GM18507 (cell line): ENCODE results near the gene MACROH2A1.
A peak's percentile ranks its signal among the peaks of the same experiment; 100 is the strongest.

Source experiments
- DNase-seq: peaks from one replicate; pipeline ENCODE4 v3.0.0; 2011; ENCODE audit warnings: low read depth; ENCODE audit not compliant: insufficient read length; ENCODE audit errors: extremely low spot score
- FAIRE-seq: peaks from 2 replicates; lab custom pipeline; 2011; peaks lifted over from hg19 to GRCh38; lab: Jason Lieb, UNC

The MACROH2A1 gene

GRCh38 chr5:135399794-135400542 is 937 bp upstream of the MACROH2A1 start:
- FAIRE-seq (no peak), DNase-seq (no peak)

- FAIRE-seq, result peak; percentile 67
Observed at GRCh38 chr5:135398160-135398854, 724 bp downstream of the MACROH2A1 start.

DNA sequence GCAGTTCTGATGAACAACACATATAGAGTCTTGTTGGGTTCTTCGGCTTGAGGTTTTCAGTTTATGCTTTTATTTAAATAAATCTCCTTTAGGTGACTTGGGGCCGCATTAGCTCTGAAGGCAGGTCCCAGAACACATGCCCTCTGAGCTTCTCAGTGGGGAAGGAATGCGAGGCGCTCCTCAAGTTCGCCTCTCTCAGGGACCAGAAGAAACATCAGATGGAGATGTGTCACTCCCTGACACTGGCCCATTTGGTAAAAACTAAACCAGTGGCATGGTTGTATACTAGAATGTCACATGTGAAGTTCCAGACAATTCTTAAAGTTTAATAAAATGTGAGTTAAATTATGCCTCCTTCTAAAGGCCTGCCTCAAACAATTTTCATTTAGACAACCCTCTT is 1.9 kb downstream of the MACROH2A1 start:
- DNase-seq (no peak), FAIRE-seq (no peak)

More at GRCh38 chr5:135398160-135398854, 724 bp downstream of the MACROH2A1 start:
- peak; percentile 30 for DNase-seq

DNA sequence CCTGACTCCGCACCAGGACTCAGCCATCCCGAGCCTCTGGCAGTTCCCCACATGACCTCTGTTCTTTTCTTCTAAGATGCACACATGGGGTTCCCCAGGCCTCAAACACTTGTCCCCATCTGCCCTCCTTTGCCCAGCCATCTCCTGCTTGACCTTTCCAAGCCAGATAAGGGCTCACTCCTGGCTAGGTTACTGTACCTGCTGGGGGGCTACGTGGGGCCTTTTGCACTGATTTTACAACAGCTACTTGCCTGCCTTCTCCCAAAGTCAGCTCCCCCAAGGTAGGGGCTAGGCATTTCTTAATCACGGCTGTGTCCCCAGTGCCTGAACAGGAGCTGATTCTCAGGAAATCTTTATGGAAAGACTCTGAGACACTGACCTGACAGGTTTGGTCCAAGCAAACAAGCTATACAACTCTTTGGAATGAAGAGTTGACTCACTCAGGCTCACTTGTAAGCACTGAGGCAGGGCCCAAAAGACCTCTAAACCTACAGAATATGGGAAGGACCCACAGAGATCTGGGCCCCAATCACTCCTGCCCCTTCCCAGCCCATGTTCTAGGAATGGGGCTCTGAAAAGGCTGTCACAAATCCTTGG is 2.5 kb downstream of the MACROH2A1 start:
- DNase-seq (no peak), FAIRE-seq (no peak)

GRCh38 chr5:135395866-135396265 is 3.2 kb downstream of the MACROH2A1 start:
- no peak for FAIRE-seq
- no peak for DNase-seq

DNA sequence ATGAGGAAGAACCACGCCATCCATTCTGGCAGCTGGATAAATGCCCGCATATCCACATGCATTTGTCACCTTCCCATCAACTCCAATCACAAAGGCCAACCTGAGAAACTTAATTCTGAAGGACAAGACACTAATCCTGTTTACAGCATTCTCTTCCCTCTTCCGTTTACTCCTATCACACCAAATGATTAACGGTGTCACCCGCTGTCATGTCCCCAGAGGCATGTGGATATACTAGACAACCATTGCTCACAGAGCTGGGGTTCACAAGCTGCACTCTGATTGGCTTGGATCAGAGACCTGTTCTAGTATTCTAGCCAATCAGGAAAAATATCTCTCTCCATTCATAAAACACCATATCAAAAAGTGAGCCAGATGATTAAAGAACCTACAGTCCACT is 3.6 kb downstream of the MACROH2A1 start:
- no peak for FAIRE-seq
- DNase-seq, result no peak

GRCh38 chr5:135394095-135394494 is 4.9 kb downstream of the MACROH2A1 start:
- no peak for DNase-seq
- FAIRE-seq, result no peak

DNA sequence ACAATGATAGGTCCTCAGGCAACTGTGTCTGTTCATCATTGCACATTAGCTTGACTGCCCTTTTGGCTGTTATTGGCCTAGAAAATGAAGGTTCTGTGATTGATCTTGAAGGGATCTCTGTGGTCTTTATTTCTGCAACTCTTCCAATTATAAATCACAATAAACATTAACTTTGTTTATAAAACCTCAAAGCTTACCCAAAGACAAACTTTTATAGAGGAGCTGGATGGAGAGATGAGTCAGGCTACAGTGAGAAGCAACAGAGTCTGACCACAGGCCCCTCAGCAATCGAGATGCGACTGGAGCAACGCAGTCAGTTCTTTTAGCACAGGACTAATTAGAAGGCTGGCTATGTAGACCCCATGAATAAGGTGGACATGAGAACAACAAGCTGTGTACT is 5.3 kb downstream of the MACROH2A1 start:
- DNase-seq (no peak), FAIRE-seq (no peak)

- DNase-seq (no peak), FAIRE-seq (no peak)
Observed at GRCh38 chr5:135393229-135393628, 5.8 kb downstream of the MACROH2A1 start.

DNA sequence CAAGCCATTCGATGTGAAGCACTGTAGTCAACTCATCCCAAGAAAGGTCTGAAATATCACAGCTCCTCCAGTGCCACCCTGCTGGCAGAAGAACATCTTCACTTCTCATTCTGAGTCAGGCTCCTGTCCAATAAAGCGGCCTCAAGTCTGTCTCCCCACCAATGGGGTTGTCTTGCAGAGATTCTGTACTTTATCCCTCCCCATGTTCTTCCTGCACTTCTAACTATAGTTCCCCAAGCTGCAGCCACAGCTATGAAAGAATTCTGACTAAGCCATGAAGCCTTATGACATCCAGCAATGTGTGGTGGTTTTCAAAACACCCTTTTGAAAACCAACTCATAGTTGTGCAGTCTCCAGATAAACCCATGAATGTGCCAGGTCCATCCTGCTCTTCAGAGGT is 6.8 kb downstream of the MACROH2A1 start:
- DNase-seq (no peak), FAIRE-seq (no peak)

- DNase-seq (no peak), FAIRE-seq (no peak)
Observed at GRCh38 chr5:135391869-135392255, 7.2 kb downstream of the MACROH2A1 start.

GRCh38 chr5:135391116-135391868 is 7.7 kb downstream of the MACROH2A1 start:
- DNase-seq (no peak), FAIRE-seq (no peak)

GRCh38 chr5:135388860-135389435 is 10.1 kb downstream of the MACROH2A1 start:
- no peak for FAIRE-seq

GRCh38 chr5:135387629-135387960 is 11.4 kb downstream of the MACROH2A1 start:
- FAIRE-seq (no peak), DNase-seq (no peak)

More at GRCh38 chr5:135388860-135389435, 10.1 kb downstream of the MACROH2A1 start:
- DNase-seq, result no peak

- FAIRE-seq, result no peak
- DNase-seq, result no peak
Observed at GRCh38 chr5:135386886-135387628, 12.0 kb downstream of the MACROH2A1 start.

GRCh38 chr5:135386096-135386495 is 12.9 kb downstream of the MACROH2A1 start:
- DNase-seq (no peak), FAIRE-seq (no peak)

GRCh38 chr5:135385576-135385975 is 13.5 kb downstream of the MACROH2A1 start:
- FAIRE-seq, result no peak
- DNase-seq, result no peak

- FAIRE-seq (no peak), DNase-seq (no peak)
Observed at GRCh38 chr5:135384898-135385297, 14.1 kb downstream of the MACROH2A1 start.
